Common myeloid progenitor, CD34-positive (primary cell): ENCODE data around the gene MFSD11.
A peak's percentile ranks its signal among the peaks of the same experiment; 100 is the strongest.
"Not testable (repeated sequence)": the region's sequence is repeated elsewhere in the genome, so short reads cannot be mapped to it uniquely, and the experiment has no call there.

Source experiments
- CTCF ChIA-PET: fragments of 350-600 bp; sonication (Branson Sonifier 250); formaldehyde crosslinking; loops from one replicate; lab custom pipeline; 2021; ENCODE audit warnings: antibody characterized with exemption; lab: Charles Lee
- POLR2A ChIA-PET: fragments of 350-600 bp; sonication (Branson Sonifier 250); formaldehyde crosslinking; loops from one replicate; lab custom pipeline; 2021; ENCODE audit warnings: antibody characterized with exemption; lab: Charles Lee
- DNase-seq, 3 donors: peaks; one replicate each; pipeline versions ENCODE4 v3.0.0 to v3.0.0-alpha.2; 2013
- H3K27ac ChIP-seq, 2 experiments: 1 replicate in 1 of 2; 2 replicates in 1 of 2; pipeline ENCODE4 v1.7.0; 2013; ENCODE audit warnings: inconsistent platforms in 2 of 2, low read length in 2 of 2, mild to moderate bottlenecking in 2 of 2, low read depth in 1 of 2, moderate library complexity in 1 of 2; ENCODE audit not compliant: severe bottlenecking in 2 of 2, insufficient read depth in 1 of 2, poor library complexity in 1 of 2
- H3K27me3 ChIP-seq, 5 experiments: replicated peaks in 2 of 5; 1 replicate in 3 of 5; 2 replicates in 2 of 5; pipeline versions ENCODE4 v1.6.1 to v1.7.0; 2013; ENCODE audit warnings: low read length in 4 of 5, mild to moderate bottlenecking in 2 of 5, moderate library complexity in 2 of 5, inconsistent platforms in 1 of 5; ENCODE audit not compliant: insufficient read depth in 5 of 5, control insufficient read depth in 4 of 5
- H3K36me3 ChIP-seq, 4 experiments: 1 replicate in 2 of 4; 2 replicates in 2 of 4; pipeline versions ENCODE4 v1.6.1 to v1.7.0; 2013; ENCODE audit warnings: low read length in 3 of 4, control low read depth in 1 of 4, mild to moderate bottlenecking in 1 of 4; ENCODE audit not compliant: control insufficient read depth in 4 of 4, insufficient read depth in 4 of 4
- H3K4me1 ChIP-seq, 4 experiments: 1 replicate in 3 of 4; 2 replicates in 1 of 4; pipeline versions ENCODE4 v1.6.1 to v1.7.1; 2013; ENCODE audit warnings: low read length in 3 of 4, mild to moderate bottlenecking in 3 of 4, control low read depth in 1 of 4, inconsistent platforms in 1 of 4, moderate library complexity in 1 of 4; ENCODE audit not compliant: control insufficient read depth in 4 of 4, insufficient read depth in 4 of 4; ENCODE audit errors: control extremely low read depth in 1 of 4
- H3K4me3 ChIP-seq, 7 experiments: 1 replicate in 4 of 7; 2 replicates in 3 of 7; pipeline versions ENCODE4 v1.5.1 to v1.7.0; 2013; ENCODE audit warnings: mild to moderate bottlenecking in 7 of 7, low read length in 6 of 7, moderate library complexity in 6 of 7, inconsistent platforms in 2 of 7, low read depth in 2 of 7, control low read depth in 1 of 7; ENCODE audit not compliant: insufficient read depth in 4 of 7, control insufficient read depth in 1 of 7; ENCODE audit errors: extremely low read depth in 1 of 7
- H3K9me3 ChIP-seq, 5 experiments: 1 replicate in 4 of 5; 2 replicates in 1 of 5; pipeline versions ENCODE4 v1.6.1 to v1.7.1; 2013; ENCODE audit warnings: low read length in 4 of 5, mild to moderate bottlenecking in 2 of 5, inconsistent platforms in 1 of 5, low read depth in 1 of 5, moderate library complexity in 1 of 5; ENCODE audit not compliant: control insufficient read depth in 4 of 5, insufficient read depth in 2 of 5; ENCODE audit errors: control extremely low read depth in 1 of 5
- WGBS: methylation state at CpG from one replicate; pipeline ENCODE4 v1.1.5; 2013; ENCODE audit not compliant: insufficient coverage; 5-methylcytosine and 5-hydroxymethylcytosine counted together

The MFSD11 gene

DNA sequence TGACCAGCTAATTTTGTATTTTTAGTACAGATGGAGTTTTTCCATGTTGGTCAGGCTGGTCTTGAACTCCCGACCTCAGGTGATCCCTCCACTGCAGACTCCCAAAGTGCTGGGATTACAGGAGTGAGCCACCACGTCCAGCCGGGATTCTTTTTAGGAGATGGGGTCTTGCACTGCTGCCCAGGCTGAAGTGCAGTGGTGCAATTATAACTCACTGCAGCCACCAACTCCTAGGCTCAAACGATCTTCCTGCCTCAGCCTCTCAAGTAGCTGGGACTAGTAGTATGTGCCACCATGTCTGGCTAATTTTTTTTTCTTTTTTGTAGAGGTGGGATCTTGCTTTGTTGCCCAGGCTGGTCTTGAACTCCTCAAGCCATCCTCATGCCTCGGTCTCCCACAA, 73.9 kb downstream of the MFSD11 start:
- H3K36me3 ChIP-seq, result no peaks in the 10 kb centered on the region
- no peaks in the 10 kb centered on the region for H3K9me3 ChIP-seq
- CTCF ChIA-PET, result no interaction called here
- peaks cover 0 to 6% (median 3%) of the 10 kb centered on the region in 4 experiments for H3K4me1 ChIP-seq
- no peaks in the 10 kb centered on the region for H3K27me3 ChIP-seq
- DNase-seq, result no peak
- no peak overlapping the region for H3K27ac ChIP-seq
- no peak overlapping the region for H3K4me3 ChIP-seq
- POLR2A ChIA-PET, result no interaction called here
- 89% methylated on average over 1 of the region's 5 CpGs for WGBS

GRCh38 chr17:76812263-76812662, 74.3 kb downstream of the MFSD11 start:
- POLR2A ChIA-PET, result no interaction called here
- Histone ChIP-seq H3K4me3 (no peak overlapping the region), H3K4me1 (peaks cover 0 to 7% (median 3%) of the 10 kb centered on the region in 4 experiments), H3K9me3 (no peaks in the 10 kb centered on the region), H3K27me3 (no peaks in the 10 kb centered on the region), H3K36me3 (no peaks in the 10 kb centered on the region), H3K27ac (no peak overlapping the region)
- WGBS, result 89% methylated on average over 3 of the region's 4 CpGs
- CTCF ChIA-PET, result no interaction called here
- DNase-seq, result no peak

GRCh38 chr17:76812968-76813367, 75.0 kb downstream of the MFSD11 start:
- no peaks in the 10 kb centered on the region for H3K9me3 ChIP-seq
- WGBS, result 93% methylated on average over 4 of the region's 4 CpGs
- ChIA-PET POLR2A (no interaction called here), CTCF (no interaction called here)
- no peaks in the 10 kb centered on the region for H3K27me3 ChIP-seq
- H3K27ac ChIP-seq, result no peak overlapping the region
- no peak overlapping the region for H3K4me3 ChIP-seq
- peaks cover 0 to 7% (median 3%) of the 10 kb centered on the region in 4 experiments for H3K4me1 ChIP-seq
- H3K36me3 ChIP-seq, result no peaks in the 10 kb centered on the region
- no peak for DNase-seq

- H3K36me3 ChIP-seq, H3K4me3 ChIP-seq, H3K9me3 ChIP-seq, H3K27ac ChIP-seq, H3K27me3 ChIP-seq, POLR2A ChIA-PET, DNase-seq: not testable (repeated sequence)
- CTCF ChIA-PET, result interaction anchor here (0.8 to 1.6 kb wide), 4 partner anchors 9 to 43 kb away, joined by 3 to 4 read pairs (median 3); no protein-coding TSS in a partner anchor
- H3K4me1 ChIP-seq, result peaks cover 0 to 18% (median 14%) of the 10 kb centered on the region in 4 experiments
- WGBS, result 83% methylated on average over 6 of the region's 9 CpGs
Measured at GRCh38 chr17:76815907-76816589, 78.1 kb downstream of the MFSD11 start.

DNA sequence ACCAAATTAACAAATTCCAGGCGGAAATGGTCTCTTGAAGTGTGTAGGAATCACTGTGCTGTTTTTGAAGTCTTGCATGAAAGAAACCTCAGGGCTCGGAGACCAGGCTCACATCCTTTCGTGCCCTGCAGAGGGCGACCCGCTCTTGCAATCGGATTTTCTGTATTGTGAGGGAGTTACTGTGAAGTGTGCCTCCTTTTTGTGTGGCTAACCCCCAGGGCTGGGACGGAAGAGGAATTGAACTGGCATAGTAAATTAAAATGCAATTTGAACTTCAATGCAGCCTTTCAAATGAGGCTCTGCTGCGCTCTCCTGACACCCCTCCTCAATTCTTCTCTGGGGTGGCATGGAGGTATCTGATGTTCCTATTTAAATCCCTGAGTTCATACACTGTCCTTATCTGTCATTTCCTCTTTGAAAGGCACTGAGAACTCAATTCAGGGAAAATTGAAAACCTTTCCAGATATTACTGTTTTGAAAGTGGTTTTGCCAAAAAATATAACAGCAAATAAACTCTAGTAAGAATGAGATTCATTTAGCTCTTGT, 78.7 kb downstream of the MFSD11 start:
- no peaks in the 10 kb centered on the region for H3K27me3 ChIP-seq
- no peaks in the 10 kb centered on the region for H3K9me3 ChIP-seq
- POLR2A ChIA-PET, result no interaction called here
- no peak overlapping the region for H3K4me3 ChIP-seq
- H3K36me3 ChIP-seq, result no peaks in the 10 kb centered on the region
- CTCF ChIA-PET, result interaction anchor here (0.7 to 1.6 kb wide), 7 partner anchors 10 to 43 kb away, joined by 3 to 4 read pairs (median 3); no protein-coding TSS in a partner anchor
- WGBS, result 6% methylated on average over 8 of the region's 8 CpGs
- H3K27ac ChIP-seq, result no peak overlapping the region
- DNase-seq, result peak; percentile 58 to 81 (median 81)
- H3K4me1 ChIP-seq, result peaks cover 0 to 18% (median 14%) of the 10 kb centered on the region in 4 experiments

DNA sequence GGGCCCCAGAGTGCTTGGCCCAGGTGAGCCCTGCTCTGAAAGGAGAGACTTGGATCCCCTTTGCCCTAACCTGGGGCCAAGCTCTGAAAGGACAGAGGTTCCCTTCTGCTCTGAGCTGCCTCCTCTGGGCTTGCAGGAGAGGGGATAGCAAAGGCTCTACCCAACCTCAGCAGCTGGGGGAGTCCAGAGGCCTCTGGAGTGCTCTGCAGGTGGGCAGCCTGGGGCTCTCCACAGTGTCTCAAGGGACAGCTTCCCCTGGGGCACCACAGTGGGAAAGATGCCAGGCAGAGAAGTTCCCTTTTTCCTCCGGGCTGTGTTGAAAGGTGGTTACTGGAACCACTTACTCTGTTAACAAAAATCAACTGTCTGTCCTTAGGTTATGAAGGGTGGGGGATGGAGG, 82.1 kb downstream of the MFSD11 start:
- H3K36me3 ChIP-seq, result no peaks in the 10 kb centered on the region
- ChIA-PET CTCF (interaction anchor here (1.0 kb wide), 2 partner anchors 18 to 71 kb away, joined by 3 read pairs; no protein-coding TSS in a partner anchor), POLR2A (interaction anchor here (0.6 kb wide), 1 partner anchor 38 kb away, joined by 4 read pairs; no protein-coding TSS in a partner anchor)
- H3K27ac ChIP-seq, result no peak overlapping the region
- DNase-seq, result peak in 2 of 3 donors; percentile 39 to 57
- no peaks in the 10 kb centered on the region for H3K9me3 ChIP-seq
- peaks cover 0 to 18% (median 14%) of the 10 kb centered on the region in 4 experiments for H3K4me1 ChIP-seq
- WGBS, result no CpG with 5 or more reads among the region's 1 CpG
- H3K27me3 ChIP-seq, result no peaks in the 10 kb centered on the region
- no peak overlapping the region for H3K4me3 ChIP-seq

DNA sequence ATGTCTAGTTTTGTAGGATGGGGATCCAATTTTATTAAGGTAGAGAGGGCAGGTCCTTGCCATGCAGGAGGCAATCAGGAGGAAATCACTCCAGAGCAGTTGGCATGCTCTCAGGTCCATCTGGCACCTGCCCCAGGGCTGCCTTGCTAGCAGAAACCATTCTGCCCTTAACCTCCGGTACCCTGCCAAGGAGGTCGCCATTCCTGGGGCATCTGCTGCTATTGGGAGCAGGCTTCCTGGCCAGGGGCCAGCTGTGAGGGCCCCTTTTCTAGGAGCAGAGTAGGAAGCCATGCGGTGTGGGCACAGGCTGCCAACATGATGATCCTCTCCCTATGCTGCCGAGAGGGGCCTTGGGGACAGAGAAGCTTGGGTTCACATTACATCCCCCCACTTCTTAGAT, 82.6 kb downstream of the MFSD11 start:
- Histone ChIP-seq H3K36me3 (no peaks in the 10 kb centered on the region), H3K4me3 (no peak overlapping the region), H3K27ac (no peak overlapping the region), H3K9me3 (no peaks in the 10 kb centered on the region), H3K27me3 (no peaks in the 10 kb centered on the region), H3K4me1 (peaks cover 0 to 18% (median 14%) of the 10 kb centered on the region in 4 experiments)
- ChIA-PET POLR2A (interaction anchor here (0.6 kb wide), 1 partner anchor 39 kb away, joined by 4 read pairs; no protein-coding TSS in a partner anchor), CTCF (interaction anchor here (1.0 to 1.1 kb wide), 2 partner anchors 18 to 21 kb away, joined by 3 to 4 read pairs; no protein-coding TSS in a partner anchor)
- no peak for DNase-seq
- 84% methylated on average over 3 of the region's 4 CpGs for WGBS
